COLO668 (cell line): ENCODE results near the gene TMPRSS3.
"Not testable (repeated sequence)": the region's sequence is repeated elsewhere in the genome, so short reads cannot be mapped to it uniquely, and the experiment has no call there.

Experiments used
- DNase-seq: peaks from one replicate; lab custom pipeline; 2025; ENCODE audit not compliant: unreplicated experiment; lab: John Stamatoyannopoulos, UW

The TMPRSS3 gene

DNA sequence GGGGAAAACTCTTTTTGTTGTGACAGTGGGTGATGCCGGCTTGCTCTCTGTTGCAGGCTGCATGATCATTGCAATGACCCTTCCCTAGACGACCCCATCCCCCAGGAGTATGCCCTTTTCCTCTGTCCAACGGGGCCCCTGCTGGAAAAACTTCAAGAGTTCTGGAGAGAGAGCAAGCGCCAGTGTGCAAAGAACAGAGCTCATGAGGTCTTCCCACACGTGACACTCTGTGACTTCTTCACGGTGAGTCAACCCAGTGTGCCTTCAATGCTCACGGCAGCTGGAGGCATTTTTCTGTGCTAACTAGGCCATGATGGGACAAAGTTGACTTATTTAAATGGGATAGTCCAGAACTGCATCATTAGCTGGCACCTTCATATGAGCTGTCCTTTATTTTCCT lies 13.5 kb upstream of the TMPRSS3 start:
- DNase-seq, result no peak

DNA sequence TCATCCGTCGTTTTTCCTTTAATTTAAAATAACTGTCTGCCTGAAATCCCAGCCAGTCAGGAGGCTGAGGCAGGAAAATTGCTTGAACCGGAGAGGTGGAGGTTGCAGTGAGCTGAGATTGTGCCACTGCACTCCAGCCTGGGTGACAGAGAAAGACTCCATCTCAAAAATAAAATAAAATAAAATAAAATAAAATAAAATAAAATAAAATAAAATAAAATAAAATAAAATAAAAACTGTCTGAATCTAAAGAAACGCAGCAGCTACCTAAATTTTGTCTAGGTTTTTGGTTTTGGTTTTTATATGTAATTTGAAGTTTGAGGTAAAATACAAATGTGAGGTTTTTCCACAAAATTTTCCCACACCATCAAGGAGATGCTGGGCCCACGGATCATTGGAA lies 12.9 kb upstream of the TMPRSS3 start:
- DNase-seq, result not testable (repeated sequence)

DNA sequence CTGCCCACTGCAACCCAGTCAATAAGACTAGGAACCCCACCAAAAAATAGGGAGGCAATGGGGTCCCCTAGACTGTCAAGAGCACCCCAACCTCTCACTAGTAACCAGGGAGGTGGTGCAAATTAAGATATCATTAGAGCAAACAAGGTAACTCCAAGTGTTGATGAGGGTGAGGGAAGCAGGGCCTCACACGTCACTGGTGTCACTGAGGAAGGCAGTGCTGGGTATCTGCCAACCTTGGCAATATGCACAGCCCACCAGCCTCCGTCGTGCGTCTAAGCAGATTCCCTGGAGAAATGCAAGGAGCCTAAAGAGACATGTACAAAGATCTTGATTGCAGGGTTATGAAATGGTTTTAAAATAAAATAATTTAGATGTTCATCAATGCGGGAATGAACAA lies 11.6 kb upstream of the TMPRSS3 start:
- no peak for DNase-seq

DNA sequence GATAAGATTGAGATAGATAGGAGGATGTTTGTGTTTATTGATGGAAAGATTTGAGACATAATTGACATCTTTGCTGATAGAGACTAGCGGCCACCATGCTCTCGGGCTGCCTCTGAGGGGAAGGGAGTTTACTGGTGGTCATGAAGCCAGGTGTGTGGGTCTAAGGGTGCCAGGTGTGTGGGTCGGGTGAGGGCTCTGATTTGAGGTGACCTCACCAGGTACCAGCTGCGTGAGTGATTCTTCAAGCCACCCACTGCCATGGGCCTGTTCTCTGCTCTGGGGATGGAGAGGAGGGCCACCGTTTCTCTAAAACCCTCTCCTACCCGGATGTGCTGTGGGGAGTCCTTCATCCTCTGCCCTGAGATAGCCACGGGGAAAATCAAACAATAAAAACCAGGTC lies 11.0 kb upstream of the TMPRSS3 start:
- no peak for DNase-seq

DNA sequence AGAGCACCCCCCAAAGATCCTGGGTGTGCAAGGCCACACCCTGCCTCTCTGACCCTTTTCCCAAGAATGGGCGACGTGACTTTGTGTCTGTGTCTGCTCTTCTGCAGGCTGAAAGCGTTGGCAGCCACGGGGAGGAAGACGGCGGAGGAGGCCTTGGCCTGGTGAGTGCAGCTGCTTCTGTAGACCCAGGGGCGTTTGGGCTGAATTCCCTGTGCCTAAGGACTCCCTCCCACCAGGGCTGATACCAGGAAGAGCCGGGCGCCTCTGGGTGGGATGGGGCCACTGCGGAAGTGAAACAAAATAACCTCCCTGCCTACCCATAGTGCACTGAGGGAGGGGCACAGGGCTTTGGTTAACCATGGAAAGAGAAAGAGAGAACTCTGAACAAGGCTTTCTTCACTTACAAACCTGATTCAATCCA lies 10.4 kb upstream of the TMPRSS3 start:
- DNase-seq, result no peak

DNA sequence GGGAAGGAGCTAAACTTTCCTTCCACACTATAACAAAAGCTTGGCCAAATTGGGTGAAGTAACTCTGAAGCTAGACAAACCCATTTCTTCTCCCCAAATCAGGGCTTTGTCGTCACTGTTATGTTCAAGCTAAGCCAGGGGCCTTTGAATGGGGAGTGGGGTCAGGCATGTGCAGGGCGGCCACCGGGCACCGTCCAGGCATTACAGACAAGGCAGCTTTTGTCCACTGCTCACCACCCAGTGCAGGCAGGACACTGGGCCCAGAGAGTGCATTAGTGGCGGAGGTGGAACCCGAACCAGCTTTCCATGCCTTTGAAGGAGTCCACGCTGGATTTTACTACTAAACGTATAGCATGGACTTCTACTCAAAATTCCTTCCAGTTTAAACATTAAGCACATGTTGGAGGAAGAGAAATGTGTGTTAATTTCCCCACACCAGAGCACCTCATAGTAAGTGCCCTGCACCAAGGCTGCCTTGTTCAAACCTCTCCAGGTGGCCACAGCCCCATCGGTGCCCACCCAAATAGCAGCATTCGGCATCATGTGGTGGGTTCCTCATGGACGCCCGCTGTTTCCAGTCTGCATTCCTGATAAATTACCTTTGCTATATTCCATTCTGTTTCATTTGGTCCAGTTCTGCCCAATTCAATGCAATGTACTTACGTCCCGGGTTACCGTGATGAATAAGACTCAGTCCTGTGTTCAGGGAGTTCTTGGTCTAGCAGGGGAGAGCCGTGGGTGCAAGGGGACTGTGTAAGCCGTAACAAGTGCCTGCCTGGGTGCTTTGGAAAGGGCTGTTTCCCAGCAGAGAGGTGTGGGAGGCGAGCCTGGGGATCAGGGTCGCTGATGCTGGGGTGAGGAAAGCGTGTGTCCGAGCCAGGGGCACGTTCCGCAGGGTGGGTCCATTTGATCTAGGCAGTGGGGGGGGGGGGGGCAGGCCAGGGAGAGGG lies 9.5 kb upstream of the TMPRSS3 start:
- DNase-seq, result no peak

DNA sequence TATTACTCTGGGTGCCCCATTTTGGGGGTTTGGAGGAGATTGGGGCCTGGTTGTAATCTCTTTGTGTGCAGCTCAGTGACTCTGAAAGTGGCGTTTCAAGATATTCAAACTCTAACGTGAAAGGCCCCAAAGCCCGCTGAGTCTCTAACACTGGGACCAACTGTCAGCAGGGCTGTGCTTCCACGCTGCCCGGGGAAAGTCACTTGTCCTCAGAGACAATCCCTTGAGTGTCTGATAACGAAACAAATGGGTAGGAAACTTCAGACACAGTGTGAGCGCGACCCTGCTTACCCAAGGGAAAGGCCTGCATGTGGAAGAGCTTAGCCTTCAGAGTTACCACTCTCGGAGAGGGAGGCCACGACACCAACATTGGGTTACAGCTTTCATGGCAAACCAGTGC lies 8.7 kb upstream of the TMPRSS3 start:
- no peak for DNase-seq

DNA sequence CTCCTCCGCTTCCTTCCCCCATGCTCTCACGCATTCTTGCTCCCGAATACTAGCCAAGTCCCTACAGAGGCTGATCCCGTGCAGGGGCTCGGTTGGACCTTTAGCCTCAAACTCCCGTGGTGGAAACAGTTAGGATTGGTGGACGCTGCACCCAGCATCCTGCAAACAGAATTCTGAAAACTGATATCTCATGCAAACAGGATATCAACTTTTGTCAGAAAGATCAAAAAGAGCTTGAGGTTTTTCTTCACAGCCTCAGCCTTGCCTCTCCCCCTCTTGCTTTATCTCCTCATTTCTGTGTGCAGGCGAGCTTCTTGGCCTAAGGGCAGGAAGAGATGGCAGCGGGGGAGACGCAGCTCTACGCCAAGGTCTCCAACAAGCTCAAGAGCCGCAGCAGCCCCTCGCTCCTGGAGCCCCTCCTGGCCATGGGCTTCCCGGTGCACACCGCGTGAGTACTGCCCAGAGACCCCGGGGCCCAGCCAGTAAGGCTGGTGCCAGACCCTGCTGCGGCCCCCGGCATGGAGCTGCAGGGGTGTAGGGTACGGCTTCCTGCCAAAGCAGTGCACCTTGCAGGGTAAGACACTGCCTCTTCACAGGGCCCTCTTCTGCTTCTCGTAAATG lies 7.9 kb upstream of the TMPRSS3 start, which contains the start of gene UBASH3A:
UBASH3A (plus strand) TSS at position 292 of the 621 bp plus-strand sequence; CDS start at position 336, 44 bp downstream.
- DNase-seq, result no peak

DNA sequence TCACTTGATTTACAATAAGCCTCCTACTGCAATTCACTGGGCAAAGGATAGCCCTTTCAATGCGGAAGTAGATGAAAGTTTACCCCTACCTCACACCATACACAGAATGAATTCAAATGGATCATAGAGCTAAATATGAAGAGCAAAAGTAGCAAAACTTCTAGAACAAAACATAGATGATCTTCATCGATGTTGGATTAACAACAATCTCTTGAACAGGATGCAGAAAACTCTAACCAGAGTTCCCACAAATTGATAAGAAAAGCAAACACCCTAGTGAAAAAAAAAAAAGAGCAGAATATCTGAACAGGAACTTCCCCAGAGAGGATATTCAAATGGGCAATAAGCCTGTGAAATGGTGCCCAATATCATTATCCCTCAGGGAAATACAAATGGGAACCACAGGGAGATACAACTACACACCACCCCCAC lies 6.0 kb upstream of the TMPRSS3 start:
- no peak for DNase-seq

DNA sequence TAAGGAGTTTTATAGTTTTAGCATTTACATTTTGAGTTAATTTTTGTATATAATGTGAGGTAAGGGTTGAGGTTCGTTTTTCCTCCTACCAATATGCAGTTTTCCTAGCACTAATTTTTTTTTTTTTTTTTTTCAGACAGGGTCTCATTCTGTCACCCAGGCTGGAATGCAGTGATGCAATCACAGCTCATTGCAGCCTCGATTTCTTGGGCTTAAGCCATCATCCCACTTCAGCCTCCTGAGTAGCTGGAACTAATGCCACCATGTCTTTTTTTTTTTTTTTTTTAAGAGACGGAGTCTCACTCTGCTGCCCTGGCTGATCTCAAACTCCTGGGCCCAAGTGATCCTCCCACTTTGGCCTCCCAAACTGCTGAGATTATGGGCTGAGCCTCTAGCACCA lies 5.3 kb upstream of the TMPRSS3 start:
- no peak for DNase-seq

DNA sequence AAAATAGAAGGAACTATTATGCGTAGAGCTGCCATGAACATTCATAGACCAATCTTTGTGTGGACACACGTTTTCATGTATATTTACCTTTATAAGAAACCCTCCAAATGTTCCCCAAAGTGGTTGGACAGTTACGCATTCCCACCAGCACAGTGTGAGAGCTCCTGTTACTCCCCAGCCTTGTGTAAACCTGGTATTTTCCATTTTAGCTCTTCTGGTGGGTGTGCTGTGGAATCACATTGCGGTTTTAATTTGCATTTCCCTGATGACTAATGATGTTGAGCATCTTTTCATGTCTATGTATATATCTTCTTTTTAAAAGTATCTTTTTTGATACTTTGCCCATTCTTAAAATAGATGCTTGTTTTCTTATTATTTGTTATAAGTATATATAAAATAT lies 4.7 kb upstream of the TMPRSS3 start:
- no peak for DNase-seq

DNA sequence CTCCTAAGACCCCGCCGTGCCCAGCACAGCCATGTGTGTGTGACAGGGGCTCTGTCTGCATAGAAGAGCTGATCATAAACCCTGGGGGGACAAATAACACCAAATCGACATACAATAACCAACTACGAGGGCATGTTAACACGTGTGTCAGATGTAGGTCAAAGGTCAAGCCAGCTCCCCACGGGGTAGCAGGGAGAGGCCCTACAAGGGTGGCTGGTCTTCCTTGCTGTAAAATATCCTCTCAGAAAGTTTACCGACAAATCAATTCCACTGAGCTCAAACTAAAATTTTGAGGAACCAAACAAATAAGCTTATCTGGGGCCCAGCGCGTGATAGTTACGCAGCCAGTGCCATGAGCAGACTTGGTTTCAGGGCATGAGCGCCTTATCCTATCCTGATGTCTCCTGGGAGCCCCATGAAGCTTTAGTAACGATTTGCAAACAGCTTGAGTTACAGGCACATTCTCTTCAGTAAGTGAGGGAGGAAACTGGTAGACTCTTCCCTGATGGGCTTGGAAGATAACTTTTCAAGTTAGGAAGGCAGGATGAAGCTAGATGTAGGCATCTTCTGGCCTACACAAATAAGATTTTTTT lies 2.7 kb upstream of the TMPRSS3 start:
- DNase-seq, result no peak

DNA sequence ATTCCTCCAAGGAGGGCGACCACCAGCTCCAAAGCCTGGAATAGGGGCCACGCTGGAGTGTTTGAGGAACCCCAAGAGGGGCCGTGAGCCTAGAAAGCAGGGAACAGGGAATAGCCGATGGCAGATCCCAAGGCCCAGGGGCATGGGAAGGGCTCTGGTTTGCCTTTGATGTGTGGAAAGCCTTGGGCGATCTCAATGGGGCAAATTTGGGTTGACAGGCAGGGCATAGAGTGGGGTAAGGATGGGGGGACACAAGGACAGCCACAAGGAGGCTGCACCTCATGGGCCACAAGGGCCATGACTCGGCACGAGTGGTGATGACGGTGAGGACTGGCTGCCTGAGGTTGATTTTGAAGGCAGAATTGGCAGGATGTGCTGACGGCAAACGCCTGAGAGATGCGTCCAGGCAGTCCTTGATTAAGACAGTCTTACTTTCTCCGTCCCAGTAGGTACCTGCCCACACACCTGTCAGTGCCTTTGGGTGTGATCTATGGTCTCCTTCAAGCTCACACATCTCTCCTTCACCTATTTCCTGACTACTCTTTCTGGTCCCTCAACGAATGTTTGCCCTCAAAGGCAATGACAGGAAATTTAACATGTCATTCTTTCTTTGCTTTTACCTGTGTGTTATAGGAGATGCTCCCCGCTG lies 2.0 kb upstream of the TMPRSS3 start:
- no peak for DNase-seq

DNA sequence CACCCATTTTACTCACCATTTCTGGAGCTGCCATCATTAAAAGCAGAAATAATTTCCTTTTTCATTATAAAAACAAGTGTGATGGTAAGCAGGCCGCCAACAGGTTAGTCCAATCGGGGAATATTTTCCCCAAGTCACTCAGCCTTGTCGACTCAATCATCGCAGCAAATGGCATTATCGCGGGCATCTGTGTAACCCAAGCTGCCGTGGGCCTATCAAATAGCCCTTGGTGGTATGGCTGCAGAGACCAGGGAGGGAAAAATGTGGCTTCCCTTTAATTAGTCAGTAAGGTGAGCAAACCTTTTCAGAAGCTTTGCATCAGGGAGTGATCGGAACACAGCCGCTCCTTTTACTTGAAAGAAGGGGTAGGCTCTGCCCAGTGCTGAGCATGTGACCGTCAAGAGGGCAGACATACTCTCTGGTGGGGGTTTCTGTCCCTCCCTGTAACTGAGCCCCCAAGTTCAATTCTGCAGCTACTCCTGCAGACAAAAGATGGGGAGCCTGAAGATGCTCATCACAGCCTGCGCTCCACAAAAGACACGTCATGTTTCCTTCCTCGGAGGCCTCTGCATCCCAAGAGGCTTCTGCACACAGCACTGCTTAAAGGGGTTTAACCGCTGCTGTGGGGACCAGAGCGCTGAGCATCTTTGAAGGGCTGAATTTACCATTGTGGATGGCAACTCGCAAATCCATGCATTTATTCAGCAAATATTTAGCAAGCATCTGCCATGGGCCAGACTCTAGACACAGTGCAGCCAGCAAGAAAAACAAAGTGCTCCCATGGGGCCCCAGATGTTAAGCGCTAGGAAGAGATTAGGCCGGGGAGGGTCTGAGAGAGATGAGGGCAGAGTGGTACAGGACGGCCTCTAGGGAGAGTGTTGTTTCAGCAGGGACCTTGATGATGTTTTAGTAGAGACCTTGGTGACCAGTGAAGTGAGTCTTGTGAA lies 1.2 kb upstream of the TMPRSS3 start:
- no peak for DNase-seq

DNA sequence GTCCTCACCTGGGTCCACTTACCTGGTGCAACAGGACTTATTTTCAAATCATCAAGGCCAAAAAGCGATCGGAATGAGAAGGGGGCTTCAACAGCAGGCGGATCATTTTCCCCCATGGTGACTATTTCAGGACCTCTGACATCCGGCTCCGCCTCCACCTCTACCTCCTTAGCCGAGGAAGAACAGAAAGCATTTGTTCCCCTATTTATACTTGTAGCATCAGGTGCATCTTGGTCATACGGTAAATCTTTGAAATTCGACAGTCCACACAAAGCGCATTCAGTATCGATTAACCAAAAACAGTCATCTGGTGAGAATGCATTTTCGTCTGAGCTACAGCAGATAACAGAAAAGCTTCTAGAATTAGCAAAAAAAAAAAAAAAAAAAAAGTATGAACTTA lies 550 bp downstream of the TMPRSS3 start:
- DNase-seq, result no peak

DNA sequence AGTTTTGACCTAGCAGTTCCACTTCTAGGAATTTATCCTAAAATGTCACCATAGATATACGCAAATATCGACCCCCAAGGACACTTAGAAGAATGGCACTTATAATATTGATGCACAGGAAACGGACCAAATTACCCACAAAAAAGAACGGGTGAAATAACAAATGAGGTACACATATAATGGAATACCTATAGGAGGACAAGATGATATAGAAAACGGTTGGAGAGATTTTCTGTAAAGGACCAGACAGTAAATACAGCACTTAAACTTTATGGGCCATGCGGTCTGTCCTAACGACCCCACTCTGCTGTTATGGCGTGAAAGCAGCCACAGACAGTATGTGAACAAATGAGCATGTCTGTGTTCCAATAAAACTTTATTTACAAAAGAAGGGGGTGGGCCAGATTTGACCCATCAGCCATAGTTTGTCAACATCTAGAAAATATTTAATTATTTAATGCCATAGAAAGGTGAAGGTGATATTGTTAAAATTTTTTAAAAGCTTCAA lies 2.4 kb downstream of the TMPRSS3 start:
- DNase-seq, result no peak

DNA sequence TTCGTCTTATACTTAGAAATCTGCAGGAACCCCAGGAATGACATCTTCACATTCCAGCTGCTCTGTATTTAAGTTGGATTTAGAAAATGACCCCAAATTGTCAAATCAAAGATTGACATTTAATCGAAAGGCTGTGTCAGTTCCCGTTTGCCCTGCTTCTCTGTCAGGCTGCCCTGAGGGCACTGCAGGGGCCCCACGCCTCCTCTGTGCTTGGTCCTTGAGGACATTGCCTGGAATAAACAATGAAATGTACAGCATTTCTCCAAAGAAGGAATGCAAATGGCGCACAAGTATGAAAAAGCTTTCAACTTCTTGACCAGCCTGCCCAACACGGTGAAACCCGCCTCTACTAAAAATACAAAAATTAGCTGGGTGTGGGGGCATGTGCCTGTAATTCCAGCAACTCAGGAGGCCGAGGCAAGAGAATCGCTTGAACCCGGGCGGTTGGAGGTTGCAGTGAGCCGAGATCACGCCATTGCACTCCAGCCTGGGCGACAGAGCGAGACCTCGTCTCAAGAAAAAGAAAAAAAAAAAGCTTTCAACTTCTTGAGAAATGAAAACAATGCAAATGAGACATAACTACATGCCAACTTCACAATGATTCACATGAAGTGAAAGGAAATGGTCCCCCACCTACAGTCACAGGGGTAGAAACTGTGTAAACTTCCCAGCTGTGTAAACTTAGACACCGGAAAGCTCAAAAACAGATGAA lies 3.0 kb downstream of the TMPRSS3 start:
- no peak for DNase-seq

DNA sequence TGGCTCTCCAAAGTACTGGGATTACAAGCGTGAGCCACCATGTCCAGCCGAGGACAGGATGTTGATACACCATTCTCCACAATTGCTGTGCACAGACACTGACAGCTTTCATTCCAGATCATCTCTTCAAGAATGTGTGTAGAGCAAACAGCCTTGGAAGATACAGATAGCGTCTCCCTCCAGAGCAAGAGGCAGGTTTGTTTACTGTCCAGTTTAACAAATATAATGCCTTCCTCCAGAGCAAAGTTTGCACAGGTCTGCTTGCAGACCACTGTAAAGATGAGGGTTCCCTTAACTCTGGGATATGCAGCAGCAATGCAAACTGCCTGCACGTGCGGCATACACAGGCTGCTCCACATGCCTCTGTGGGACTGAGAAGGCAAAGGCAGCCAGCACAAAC lies 4.6 kb downstream of the TMPRSS3 start:
- no peak for DNase-seq

DNA sequence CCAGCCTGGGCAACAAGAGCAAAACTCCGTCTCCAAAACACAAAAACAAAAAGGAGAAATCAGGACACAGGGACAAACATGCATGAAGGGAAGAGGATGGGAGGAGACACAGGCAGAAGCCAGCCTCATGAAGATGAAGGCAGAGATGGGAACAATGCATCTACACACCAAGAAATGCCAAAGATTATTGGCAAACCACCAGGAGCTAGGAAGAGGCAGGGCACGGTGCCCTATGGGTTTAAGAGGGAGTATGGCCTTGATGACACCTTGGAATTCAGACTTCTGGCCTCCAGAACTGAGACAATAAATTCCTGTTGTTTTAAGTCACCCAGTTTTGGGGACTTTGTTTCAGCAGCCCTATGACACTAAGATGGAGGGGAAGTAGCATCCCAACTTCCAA lies 5.2 kb downstream of the TMPRSS3 start:
- DNase-seq, result no peak

DNA sequence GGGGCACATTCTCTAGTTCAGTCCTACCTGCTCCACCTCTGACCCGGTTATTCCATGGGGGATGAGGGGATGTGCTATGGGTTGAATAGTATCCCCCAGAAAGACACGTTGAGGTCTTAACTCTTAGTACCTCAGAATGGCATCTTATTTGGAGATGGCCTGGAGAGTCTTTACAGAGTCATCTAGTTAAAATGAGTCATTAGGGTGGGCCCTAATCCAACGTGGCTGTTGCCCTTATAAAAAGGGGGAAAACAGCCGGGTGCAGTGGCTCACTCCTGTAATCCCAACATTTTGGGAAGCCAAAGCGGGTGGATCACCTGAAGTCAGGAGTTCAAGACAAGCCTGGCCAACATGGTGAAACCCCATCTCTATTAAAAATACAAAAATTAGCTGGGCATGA lies 5.7 kb downstream of the TMPRSS3 start:
- DNase-seq, result no peak
